Esophagus muscularis mucosa (tissue), 4 donors: ENCODE data around the gene KLC4. TPM values are rescaled to one million over a fixed set of nuclear protein-coding genes. Genes with fewer than 3 reads are reported as not detected.

Source experiments
- DNase-seq: peaks from one replicate; pipeline ENCODE4 v3.0.0-alpha.2; 2017; ENCODE audit errors: extremely low spot score
- H3K27ac ChIP-seq, 4 donors: fragments of 200-600 bp; sonication (generic); replicated peaks in 1 of 4; 1 replicate in 3 of 4; 2 replicates in 1 of 4; pipeline ENCODE4 v1.5.1; 2016 to 2019; ENCODE audit warnings: mild to moderate bottlenecking in 1 of 4
- H3K27me3 ChIP-seq, 4 donors: fragments of 200-600 bp; sonication (generic); one replicate each; pipeline versions ENCODE4 v1.5.1 to v1.6.0; 2016 to 2019
- H3K36me3 ChIP-seq, 4 donors: fragments of 200-600 bp; sonication (generic); one replicate each; pipeline ENCODE4 v1.5.1; 2016 to 2019
- H3K4me1 ChIP-seq, 4 donors: fragments of 200-600 bp; sonication (generic); one replicate each; pipeline ENCODE4 v1.5.1; 2016 to 2019
- H3K4me3 ChIP-seq, 4 donors: fragments of 200-600 bp; sonication (generic); 1 replicate in 2 of 4; 2 replicates in 2 of 4; pipeline ENCODE4 v1.5.1; 2016 to 2019; ENCODE audit warnings: mild to moderate bottlenecking in 4 of 4, moderate library complexity in 1 of 4
- H3K9me3 ChIP-seq, 4 donors: fragments of 200-600 bp; sonication (generic); 1 replicate in 3 of 4; 2 replicates in 1 of 4; pipeline ENCODE4 v1.5.1; 2016 to 2019
- EP300 ChIP-seq: sonication (generic); formaldehyde crosslinking; IDR thresholded peaks from one replicate; pipeline ENCODE4 v1.6.1; 2017; ENCODE audit warnings: antibody characterized with exemption
- POLR2A ChIP-seq: fragments of 450-650 bp; IDR thresholded peaks from one replicate; pipeline ENCODE4 v1.6.1; 2017; ENCODE audit warnings: antibody characterized with exemption, moderate library complexity, mild to moderate bottlenecking, low read depth
- POLR2AphosphoS5 ChIP-seq, 2 donors: sonication (generic); formaldehyde crosslinking; IDR thresholded peaks; one replicate each; pipeline ENCODE4 v1.6.1; 2017; ENCODE audit warnings: antibody characterized with exemption in 2 of 2
- WGBS: methylation state at CpG from one replicate; pipeline ENCODE4 v1.1.5; 2018; 5-methylcytosine and 5-hydroxymethylcytosine counted together
- intact Hi-C: fragments of 100-400 bp; cut with DNase I; formaldehyde crosslinking; loops from one replicate; pipeline ENCODE4 v1.15.1; 2023
- total RNA-seq, 4 donors: library from RNA; depleted of rRNA; stranded (reverse); fragments of >200 nt; gene quantifications; one replicate each; pipeline versions ENCODE4 v1.1.0 to v1.2.1, GENCODE V29; 2016
- TF ChIP-seq, protein P1 (sequence below), 3 experiments: fragments of 200-600 bp in 2 of 3; fragments of 450-650 bp in 1 of 3; sonication (generic) in 2 of 3; IDR thresholded peaks; one replicate each; pipeline ENCODE4 v1.5.1; 2017 to 2019; ENCODE audit warnings: antibody characterized with exemption in 3 of 3, mild to moderate bottlenecking in 2 of 3, moderate library complexity in 1 of 3

The KLC4 gene
- total RNA-seq, 4 donors from 2014 or later: 22.9 to 37.4 (median 27.4) TPM

DNA sequence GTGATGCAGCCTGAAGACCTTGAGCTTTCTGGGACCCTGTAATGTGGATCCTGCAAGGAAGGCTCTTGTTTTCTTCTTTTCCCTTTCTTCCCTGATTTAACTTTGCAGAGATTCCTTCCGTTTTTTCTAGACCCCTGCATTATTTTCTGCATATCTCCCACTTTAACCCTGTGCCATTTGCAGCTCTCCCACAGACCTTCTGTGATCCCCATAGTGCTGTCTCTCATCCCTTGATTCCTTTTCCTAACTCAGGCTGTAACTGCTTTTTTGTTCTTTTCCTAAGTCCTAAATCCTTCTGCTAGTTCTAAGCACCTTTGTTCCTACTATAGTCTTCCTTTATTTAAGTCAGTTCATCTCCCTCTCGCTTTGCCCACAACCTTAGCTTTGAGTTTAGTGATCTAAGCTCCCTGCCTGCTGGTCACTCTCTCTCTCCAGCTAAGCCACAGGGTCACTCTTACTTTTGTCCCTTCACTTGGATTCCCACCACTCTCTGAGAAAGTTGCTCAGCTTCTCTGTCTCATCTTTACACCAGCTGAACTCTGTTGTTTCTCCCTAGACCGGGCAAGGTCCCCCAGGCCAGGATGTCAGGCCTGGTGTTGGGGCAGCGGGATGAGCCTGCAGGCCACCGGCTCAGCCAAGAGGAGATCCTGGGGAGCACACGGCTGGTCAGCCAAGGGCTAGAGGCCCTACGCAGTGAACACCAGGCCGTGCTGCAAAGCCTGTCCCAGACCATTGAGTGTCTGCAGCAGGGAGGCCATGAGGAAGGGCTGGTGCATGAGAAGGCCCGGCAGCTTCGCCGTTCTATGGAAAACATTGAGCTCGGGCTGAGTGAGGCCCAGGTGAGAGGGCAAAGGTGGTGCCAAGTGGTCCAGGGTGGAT, 1.6 kb downstream of the KLC4 start:
- TF ChIP-seq POLR2A: no peak
- no peak for TF ChIP-seq POLR2AphosphoS5 (IDR thresholded peaks at IDR 0.05)
- no peak for TF ChIP-seq EP300
- TF ChIP-seq, protein P1, sequence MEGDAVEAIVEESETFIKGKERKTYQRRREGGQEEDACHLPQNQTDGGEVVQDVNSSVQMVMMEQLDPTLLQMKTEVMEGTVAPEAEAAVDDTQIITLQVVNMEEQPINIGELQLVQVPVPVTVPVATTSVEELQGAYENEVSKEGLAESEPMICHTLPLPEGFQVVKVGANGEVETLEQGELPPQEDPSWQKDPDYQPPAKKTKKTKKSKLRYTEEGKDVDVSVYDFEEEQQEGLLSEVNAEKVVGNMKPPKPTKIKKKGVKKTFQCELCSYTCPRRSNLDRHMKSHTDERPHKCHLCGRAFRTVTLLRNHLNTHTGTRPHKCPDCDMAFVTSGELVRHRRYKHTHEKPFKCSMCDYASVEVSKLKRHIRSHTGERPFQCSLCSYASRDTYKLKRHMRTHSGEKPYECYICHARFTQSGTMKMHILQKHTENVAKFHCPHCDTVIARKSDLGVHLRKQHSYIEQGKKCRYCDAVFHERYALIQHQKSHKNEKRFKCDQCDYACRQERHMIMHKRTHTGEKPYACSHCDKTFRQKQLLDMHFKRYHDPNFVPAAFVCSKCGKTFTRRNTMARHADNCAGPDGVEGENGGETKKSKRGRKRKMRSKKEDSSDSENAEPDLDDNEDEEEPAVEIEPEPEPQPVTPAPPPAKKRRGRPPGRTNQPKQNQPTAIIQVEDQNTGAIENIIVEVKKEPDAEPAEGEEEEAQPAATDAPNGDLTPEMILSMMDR (IDR thresholded peaks at IDR 0.05): no peak
- DNase-seq: no peak

DNA sequence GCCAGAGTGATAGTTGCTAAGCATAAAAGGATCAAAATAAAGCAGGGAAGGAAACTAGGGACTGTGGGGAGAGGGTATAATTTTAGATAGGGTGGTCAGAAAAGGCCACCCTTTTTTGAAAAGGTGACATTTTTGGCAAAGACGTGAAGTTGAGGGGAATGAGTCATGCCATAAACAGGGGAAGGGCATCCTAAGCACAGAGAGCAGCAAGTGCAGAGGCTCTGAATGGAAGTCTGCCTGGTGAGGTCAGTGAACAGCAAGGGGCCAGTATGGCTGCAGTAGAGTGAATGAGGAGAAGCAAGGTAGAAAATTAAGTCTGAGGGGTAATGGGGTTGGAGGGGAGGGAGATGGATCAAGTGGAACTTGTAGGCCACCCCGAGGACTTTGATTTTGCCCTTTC, 2.4 kb downstream of the KLC4 start:
- TF ChIP-seq POLR2A (no peak), EP300 (no peak), POLR2AphosphoS5 (IDR thresholded peaks at IDR 0.05) (no peak)
- TF ChIP-seq, protein P1 (IDR thresholded peaks at IDR 0.05): no peak
- H3K27me3 ChIP-seq: no peaks in the 10 kb centered on the region
- no peak for DNase-seq
- peaks cover 20 to 40% (median 31%) of the 10 kb centered on the region in 4 donors for H3K4me1 ChIP-seq
- no peak overlapping the region for H3K27ac ChIP-seq
- no peaks in the 10 kb centered on the region for H3K9me3 ChIP-seq
- intact Hi-C loops: no loop called here
- WGBS: 65% methylated on average over 2 of the region's 2 CpGs
- no peak overlapping the region for H3K4me3 ChIP-seq
- peaks cover 8 to 62% (median 50%) of the 10 kb centered on the region in 4 donors for H3K36me3 ChIP-seq

More for the DNA sequence above, 1.6 kb downstream of the KLC4 start:
- H3K9me3 ChIP-seq: no peaks in the 10 kb centered on the region
- no peaks in the 10 kb centered on the region for H3K27me3 ChIP-seq
- peaks cover 20 to 40% (median 31%) of the 10 kb centered on the region in 4 donors for H3K4me1 ChIP-seq
- peaks cover 0 to 62% (median 50%) of the 10 kb centered on the region in 4 donors for H3K36me3 ChIP-seq
- no peak overlapping the region for H3K27ac ChIP-seq
- peak overlapping the region in 3 of 4 donors; percentile 65 to 76 (median 69) for H3K4me3 ChIP-seq
- intact Hi-C loops: no loop called here
- 83% methylated on average over 12 of the region's 12 CpGs for WGBS

- intact Hi-C loops: no loop called here
- H3K27ac ChIP-seq: no peak overlapping the region
- H3K36me3 ChIP-seq: peaks cover 8 to 60% (median 47%) of the 10 kb centered on the region in 4 donors
- H3K9me3 ChIP-seq: no peaks in the 10 kb centered on the region
- H3K4me3 ChIP-seq: no peak overlapping the region
- no peak for TF ChIP-seq EP300
- no peak for TF ChIP-seq POLR2A
- TF ChIP-seq POLR2AphosphoS5 (IDR thresholded peaks at IDR 0.05): no peak
- TF ChIP-seq, protein P1 (IDR thresholded peaks at IDR 0.05): no peak
- H3K4me1 ChIP-seq: peaks cover 20 to 30% (median 27%) of the 10 kb centered on the region in 4 donors
- WGBS: 91% methylated on average over 7 of the region's 12 CpGs
- no peak for DNase-seq
- H3K27me3 ChIP-seq: no peaks in the 10 kb centered on the region
These were observed 3.4 kb downstream of the KLC4 start for GRCh38 chr6:43062818-43063217.

DNA sequence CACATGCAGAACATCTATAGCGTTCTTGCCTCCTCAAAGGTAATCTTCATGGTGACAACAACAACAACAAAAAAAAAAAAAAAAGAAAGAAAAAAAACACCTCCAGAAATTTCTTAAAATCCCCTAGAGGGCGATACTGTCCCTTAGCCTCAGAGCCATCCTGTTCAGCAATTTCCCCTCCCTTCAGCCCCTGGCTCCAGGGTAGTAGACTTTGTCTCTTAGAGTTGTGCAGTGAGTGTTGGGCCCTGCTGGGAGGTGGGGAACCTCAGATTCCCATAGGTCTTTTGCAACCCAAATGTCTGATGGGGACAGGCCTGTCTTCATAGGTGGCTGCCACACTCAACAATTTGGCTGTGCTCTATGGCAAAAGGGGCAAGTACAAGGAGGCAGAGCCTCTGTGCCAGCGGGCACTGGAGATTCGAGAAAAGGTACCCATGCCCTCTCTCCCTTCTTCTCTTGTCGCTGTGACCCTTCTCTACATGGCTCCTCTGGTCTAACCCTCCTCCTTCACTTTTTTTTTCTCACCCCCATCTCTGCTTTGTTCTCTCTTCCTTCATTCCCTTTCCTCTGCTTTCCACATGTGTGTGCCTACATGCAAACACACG, 10.7 kb downstream of the KLC4 start:
- intact Hi-C loops: loop anchor here (5.0 kb wide), 1 partner anchor 72 kb away; no protein-coding TSS in a partner anchor
- peaks cover 0 to 1% (median under 1%) of the 10 kb centered on the region in 4 donors for H3K4me1 ChIP-seq
- no peaks in the 10 kb centered on the region for H3K9me3 ChIP-seq
- WGBS: 62% methylated on average over 6 of the region's 6 CpGs
- TF ChIP-seq, protein P1 (IDR thresholded peaks at IDR 0.05): peak; percentile 22 to 32 (median 23)
- no peak for TF ChIP-seq POLR2A
- H3K36me3 ChIP-seq: peaks cover 15 to 83% (median 73%) of the 10 kb centered on the region in 4 donors
- no peaks in the 10 kb centered on the region for H3K27me3 ChIP-seq
- H3K27ac ChIP-seq: no peak overlapping the region
- DNase-seq: no peak
- no peak overlapping the region for H3K4me3 ChIP-seq
